Upper lobe of left lung (tissue), 6 donors: ENCODE results near the gene FAM184B. TPM values are rescaled to one million over a fixed set of nuclear protein-coding genes. Genes with fewer than 3 reads are reported as not detected.

Source experiments
- ATAC-seq, 2 donors: fragments of 200-7000 bp; cut with Tn5 transposase; one replicate each; pipeline ENCODE4 v1.9.1; 2022; ENCODE audit warnings: mild to moderate bottlenecking in 2 of 2, moderate library complexity in 2 of 2; ENCODE audit not compliant: low FRiP score in 2 of 2
- DNase-seq, 2 donors: peaks; one replicate each; pipeline ENCODE4 v3.0.0-alpha.2; 2019 to 2020
- H3K27ac ChIP-seq, 4 donors: fragments of 200-600 bp; sonication (generic); one replicate each; pipeline ENCODE4 v1.5.1; 2016 to 2019
- H3K27me3 ChIP-seq, 4 donors: fragments of 200-600 bp; sonication (generic); one replicate each; pipeline ENCODE4 v1.5.1; 2017 to 2019
- H3K36me3 ChIP-seq, 4 donors: fragments of 200-600 bp; sonication (generic); one replicate each; pipeline ENCODE4 v1.5.1; 2016 to 2019
- H3K4me1 ChIP-seq, 4 donors: fragments of 200-600 bp; sonication (generic); one replicate each; pipeline ENCODE4 v1.5.1; 2018 to 2019
- H3K4me3 ChIP-seq, 4 donors: fragments of 200-600 bp; sonication (generic); one replicate each; pipeline ENCODE4 v1.5.1; 2017 to 2019; ENCODE audit warnings: mild to moderate bottlenecking in 2 of 4, moderate library complexity in 1 of 4
- H3K9me3 ChIP-seq, 4 donors: fragments of 200-600 bp; sonication (generic); one replicate each; pipeline ENCODE4 v1.5.1; 2018 to 2019
- EP300 ChIP-seq, 4 donors: sonication (generic); formaldehyde crosslinking; IDR thresholded peaks; one replicate each; pipeline ENCODE4 v1.5.1; 2017; ENCODE audit warnings: antibody characterized with exemption in 4 of 4, control low read depth in 2 of 4
- POLR2A ChIP-seq, 4 donors: fragments of 450-650 bp; IDR thresholded peaks; one replicate each; pipeline ENCODE4 v1.5.1; 2016 to 2017; ENCODE audit warnings: antibody characterized with exemption in 4 of 4, mild to moderate bottlenecking in 2 of 4
- POLR2AphosphoS5 ChIP-seq, 2 donors: sonication (generic); formaldehyde crosslinking; IDR thresholded peaks; one replicate each; pipeline ENCODE4 v1.5.1; 2017; ENCODE audit warnings: antibody characterized with exemption in 2 of 2
- WGBS, 2 donors: methylation state at CpG; one replicate each; pipeline ENCODE4 v1.1.5; 2017 to 2018; 5-methylcytosine and 5-hydroxymethylcytosine counted together
- total RNA-seq, 6 donors: library from RNA; depleted of rRNA in 4 of 6; stranded (reverse); fragments of >200 nt in 4 of 6; gene quantifications; one replicate each; pipeline versions ENCODE4 v1.1.0 to v1.2.1, GENCODE V29; 2016 to 2021
- TF ChIP-seq, protein P1 (sequence below), 6 experiments: fragments of 450-650 bp in 4 of 6; fragments of 200-600 bp in 2 of 6; sonication (generic) in 2 of 6; IDR thresholded peaks; one replicate each; pipeline ENCODE4 v1.5.1; 2016 to 2019; ENCODE audit warnings: antibody characterized with exemption in 6 of 6
- donor health status: DM: no; HTN: no; CAD: no; lungs with moderate emphysema.
- donor health status: DM: no; HTN: yes; CAD: no; lungs with severe emphysema.

FAM184B gene
- total RNA-seq, 6 donors from 2014 or later: 0.13 to 1.0 (median 0.34) TPM

GRCh38 chr4:17614416-17615299, 166.8 kb downstream of the FAM184B start, which contains the start of gene MED28:
Gene MED28, plus strand, starts transcription at chr4:17614641. Its CDS starts 14 bp downstream, at chr4:17614655.
- Histone ChIP-seq H3K36me3 (peaks cover 2 to 26% (median 11%) of the 10 kb centered on the region in 4 donors), H3K27me3 (no peaks in the 10 kb centered on the region), H3K9me3 (no peaks in the 10 kb centered on the region), H3K27ac (peak within 1 kb of the TSS; percentile 87 to 94 (median 90)), H3K4me1 (peaks cover 29 to 48% (median 36%) of the 10 kb centered on the region in 4 donors), H3K4me3 (peak within 1 kb of the TSS; percentile 73 to 99 (median 95))
- WGBS, 2 donors: 0 to 1% methylated on average over 33 to 46 of the region's 46 CpGs
- ATAC-seq (peak; percentile 95 to 98), DNase-seq (peak; percentile 95 to 97)
- peak; percentile 94 to 97 for TF ChIP-seq POLR2AphosphoS5 (IDR thresholded peaks at IDR 0.05)
- peak; percentile 64 to 94 (median 90) for TF ChIP-seq POLR2A (IDR thresholded peaks at IDR 0.05)
- TF ChIP-seq EP300 (IDR thresholded peaks at IDR 0.05): peak in 1 of 4 donors; percentile 3
- TF ChIP-seq, protein P1, sequence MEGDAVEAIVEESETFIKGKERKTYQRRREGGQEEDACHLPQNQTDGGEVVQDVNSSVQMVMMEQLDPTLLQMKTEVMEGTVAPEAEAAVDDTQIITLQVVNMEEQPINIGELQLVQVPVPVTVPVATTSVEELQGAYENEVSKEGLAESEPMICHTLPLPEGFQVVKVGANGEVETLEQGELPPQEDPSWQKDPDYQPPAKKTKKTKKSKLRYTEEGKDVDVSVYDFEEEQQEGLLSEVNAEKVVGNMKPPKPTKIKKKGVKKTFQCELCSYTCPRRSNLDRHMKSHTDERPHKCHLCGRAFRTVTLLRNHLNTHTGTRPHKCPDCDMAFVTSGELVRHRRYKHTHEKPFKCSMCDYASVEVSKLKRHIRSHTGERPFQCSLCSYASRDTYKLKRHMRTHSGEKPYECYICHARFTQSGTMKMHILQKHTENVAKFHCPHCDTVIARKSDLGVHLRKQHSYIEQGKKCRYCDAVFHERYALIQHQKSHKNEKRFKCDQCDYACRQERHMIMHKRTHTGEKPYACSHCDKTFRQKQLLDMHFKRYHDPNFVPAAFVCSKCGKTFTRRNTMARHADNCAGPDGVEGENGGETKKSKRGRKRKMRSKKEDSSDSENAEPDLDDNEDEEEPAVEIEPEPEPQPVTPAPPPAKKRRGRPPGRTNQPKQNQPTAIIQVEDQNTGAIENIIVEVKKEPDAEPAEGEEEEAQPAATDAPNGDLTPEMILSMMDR (IDR thresholded peaks at IDR 0.05): peak in 4 of 6 experiments; percentile 20 to 37 (median 28)

DNA sequence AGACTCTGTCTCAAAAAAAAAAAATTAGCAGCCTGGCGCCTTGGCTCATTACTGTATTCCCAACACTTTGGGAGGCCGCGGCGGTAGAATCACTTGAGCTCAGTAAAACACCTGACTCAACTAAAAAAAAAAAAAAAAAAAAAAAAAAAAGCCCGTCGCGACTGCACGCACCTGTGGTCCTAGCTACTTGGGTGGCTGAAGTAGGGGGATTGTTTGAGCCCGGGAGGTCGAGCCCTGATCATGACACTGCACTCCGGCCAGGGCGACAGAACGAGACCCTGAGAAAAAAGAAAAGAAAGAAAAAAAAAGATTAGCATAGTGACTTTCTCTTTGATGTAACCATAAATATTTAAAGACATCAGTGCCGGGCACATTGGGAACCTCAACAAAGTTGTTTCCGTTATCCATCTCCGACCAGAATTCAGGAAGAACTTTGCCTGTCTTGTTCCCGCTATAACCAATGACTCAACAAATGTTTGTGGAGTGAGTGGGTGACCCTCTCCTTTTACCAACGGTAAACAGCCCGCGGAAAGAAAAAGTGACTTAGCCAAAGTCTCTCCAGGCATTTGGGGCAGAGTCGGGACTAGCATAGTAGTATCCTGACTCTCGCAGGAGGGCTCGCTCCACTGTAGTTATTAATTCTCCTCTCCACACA, 167.5 kb downstream of the FAM184B start:
- DNase-seq (peak in 1 of 2 donors; percentile 35), ATAC-seq (peak; percentile 73 to 87)
- Histone ChIP-seq H3K27ac (peak overlapping the region; percentile 87 to 94 (median 90)), H3K4me1 (peaks cover 22 to 42% (median 30%) of the 10 kb centered on the region in 4 donors), H3K27me3 (no peaks in the 10 kb centered on the region), H3K36me3 (peaks cover 0 to 19% (median 9%) of the 10 kb centered on the region in 4 donors), H3K4me3 (peak overlapping the region; percentile 47 to 99 (median 95)), H3K9me3 (no peaks in the 10 kb centered on the region)
- 1% methylated on average over 23 of the region's 23 CpGs for WGBS, 2 donors
- TF ChIP-seq, protein P1 (IDR thresholded peaks at IDR 0.05): no peak
- no peak for TF ChIP-seq POLR2AphosphoS5 (IDR thresholded peaks at IDR 0.05)
- TF ChIP-seq EP300 (IDR thresholded peaks at IDR 0.05): no peak
- no peak for TF ChIP-seq POLR2A (IDR thresholded peaks at IDR 0.05)

- Histone ChIP-seq H3K27ac (no peak overlapping the region), H3K4me1 (no peaks in the 10 kb centered on the region), H3K9me3 (no peaks in the 10 kb centered on the region), H3K4me3 (no peak overlapping the region), H3K36me3 (peaks cover 35 to 80% (median 64%) of the 10 kb centered on the region in 4 donors), H3K27me3 (no peaks in the 10 kb centered on the region)
- peak in 1 of 2 donors; percentile 10 for ATAC-seq
- 89 to 90% methylated on average over 3 of the region's 3 CpGs for WGBS, 2 donors
- TF ChIP-seq POLR2A (IDR thresholded peaks at IDR 0.05) (no peak), EP300 (IDR thresholded peaks at IDR 0.05) (no peak), POLR2AphosphoS5 (IDR thresholded peaks at IDR 0.05) (no peak)
- TF ChIP-seq, protein P1 (IDR thresholded peaks at IDR 0.05): no peak
- no peak for DNase-seq
Measured at GRCh38 chr4:17605236-17605635, 176.2 kb downstream of the FAM184B start.

DNA sequence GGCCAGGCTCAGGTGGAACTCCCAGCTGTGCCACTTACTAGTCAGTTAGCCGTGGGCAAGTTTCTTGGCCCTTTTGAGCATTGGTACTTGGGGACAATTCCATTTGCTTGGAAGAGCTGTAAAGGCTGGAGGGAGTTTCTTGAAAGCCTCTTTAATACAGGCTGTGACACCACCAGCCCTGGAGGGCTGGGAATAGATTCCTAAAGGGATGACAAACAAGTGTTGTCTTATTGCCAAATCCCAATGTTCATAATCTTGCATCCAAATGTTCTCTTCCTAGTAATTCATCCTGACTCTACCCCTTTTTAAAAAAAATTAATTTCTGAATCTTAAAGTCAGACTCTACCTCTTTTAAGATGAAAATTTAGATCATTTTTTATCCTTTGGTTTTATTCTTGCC, 181.6 kb downstream of the FAM184B start:
- DNase-seq (no peak), ATAC-seq (no peak)
- peaks cover 47 to 95% (median 72%) of the 10 kb centered on the region in 4 donors for H3K36me3 ChIP-seq
- no peaks in the 10 kb centered on the region for H3K4me1 ChIP-seq
- no peaks in the 10 kb centered on the region for H3K27me3 ChIP-seq
- no peak for TF ChIP-seq EP300 (IDR thresholded peaks at IDR 0.05)
- TF ChIP-seq, protein P1 (IDR thresholded peaks at IDR 0.05): no peak
- no peak for TF ChIP-seq POLR2A (IDR thresholded peaks at IDR 0.05)
- TF ChIP-seq POLR2AphosphoS5 (IDR thresholded peaks at IDR 0.05): no peak
- 87 to 100% methylated on average over 1 of the region's 1 CpG for WGBS, 2 donors
- H3K9me3 ChIP-seq: no peaks in the 10 kb centered on the region
- H3K4me3 ChIP-seq: no peak overlapping the region
- H3K27ac ChIP-seq: peak overlapping the region in 1 of 4 donors; percentile 48
